ENCODE results near the gene SLC22A23. TPM values are rescaled to one million over a fixed set of nuclear protein-coding genes. Genes with fewer than 3 reads are reported as not detected.
A peak's percentile ranks its signal among the peaks of the same experiment; 100 is the strongest.

The SLC22A23 gene
- total RNA-seq, 1 donor from 2014 or later: 19.2 TPM

DNA sequence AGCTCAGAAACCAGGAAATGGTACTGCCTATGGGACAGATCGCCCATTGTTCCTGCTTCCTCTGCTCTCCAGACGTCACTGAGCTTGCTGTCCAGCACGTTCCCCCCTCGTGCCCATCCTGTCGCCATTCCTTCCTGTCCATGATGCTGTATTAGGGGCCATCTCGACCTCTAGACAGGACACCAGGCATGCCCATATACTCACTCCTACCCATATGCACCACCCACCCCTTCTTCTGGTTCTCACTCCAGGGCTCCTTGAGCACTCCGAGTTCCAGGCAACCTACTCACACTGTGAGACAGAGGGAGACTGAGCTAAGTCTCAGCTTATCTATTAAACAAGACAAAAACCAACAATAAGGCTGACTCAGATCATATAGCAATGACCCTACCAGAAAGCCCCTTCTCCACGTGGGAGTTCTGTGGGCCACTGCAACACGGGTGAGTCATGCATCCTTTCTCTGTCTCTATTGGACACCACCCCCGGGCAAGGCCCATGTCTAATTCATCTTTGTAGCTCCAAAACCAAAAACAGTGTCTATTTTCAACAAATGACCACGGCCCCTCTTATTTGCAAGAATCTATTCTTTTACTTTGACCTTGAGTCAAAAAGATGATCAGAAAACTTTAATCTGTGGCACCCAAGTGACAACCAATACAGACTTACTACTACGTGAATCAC, 132.4 kb downstream of the SLC22A23 start:
- intact Hi-C loops (cut with DNase I): no loop called here
- ATAC-seq (peak; percentile 62), DNase-seq (no peak)
- no peak overlapping the region for H3K4me3 ChIP-seq
- TF ChIP-seq, protein P1, sequence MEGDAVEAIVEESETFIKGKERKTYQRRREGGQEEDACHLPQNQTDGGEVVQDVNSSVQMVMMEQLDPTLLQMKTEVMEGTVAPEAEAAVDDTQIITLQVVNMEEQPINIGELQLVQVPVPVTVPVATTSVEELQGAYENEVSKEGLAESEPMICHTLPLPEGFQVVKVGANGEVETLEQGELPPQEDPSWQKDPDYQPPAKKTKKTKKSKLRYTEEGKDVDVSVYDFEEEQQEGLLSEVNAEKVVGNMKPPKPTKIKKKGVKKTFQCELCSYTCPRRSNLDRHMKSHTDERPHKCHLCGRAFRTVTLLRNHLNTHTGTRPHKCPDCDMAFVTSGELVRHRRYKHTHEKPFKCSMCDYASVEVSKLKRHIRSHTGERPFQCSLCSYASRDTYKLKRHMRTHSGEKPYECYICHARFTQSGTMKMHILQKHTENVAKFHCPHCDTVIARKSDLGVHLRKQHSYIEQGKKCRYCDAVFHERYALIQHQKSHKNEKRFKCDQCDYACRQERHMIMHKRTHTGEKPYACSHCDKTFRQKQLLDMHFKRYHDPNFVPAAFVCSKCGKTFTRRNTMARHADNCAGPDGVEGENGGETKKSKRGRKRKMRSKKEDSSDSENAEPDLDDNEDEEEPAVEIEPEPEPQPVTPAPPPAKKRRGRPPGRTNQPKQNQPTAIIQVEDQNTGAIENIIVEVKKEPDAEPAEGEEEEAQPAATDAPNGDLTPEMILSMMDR (IDR thresholded peaks at IDR 0.05): no peak
- no peaks in the 10 kb centered on the region for H3K36me3 ChIP-seq
- H3K27ac ChIP-seq: peak overlapping the region; percentile 60
- H3K27me3 ChIP-seq: no peaks in the 10 kb centered on the region
- H3K4me1 ChIP-seq: peaks cover 16% of the 10 kb centered on the region
- H3K9me3 ChIP-seq: no peaks in the 10 kb centered on the region

DNA sequence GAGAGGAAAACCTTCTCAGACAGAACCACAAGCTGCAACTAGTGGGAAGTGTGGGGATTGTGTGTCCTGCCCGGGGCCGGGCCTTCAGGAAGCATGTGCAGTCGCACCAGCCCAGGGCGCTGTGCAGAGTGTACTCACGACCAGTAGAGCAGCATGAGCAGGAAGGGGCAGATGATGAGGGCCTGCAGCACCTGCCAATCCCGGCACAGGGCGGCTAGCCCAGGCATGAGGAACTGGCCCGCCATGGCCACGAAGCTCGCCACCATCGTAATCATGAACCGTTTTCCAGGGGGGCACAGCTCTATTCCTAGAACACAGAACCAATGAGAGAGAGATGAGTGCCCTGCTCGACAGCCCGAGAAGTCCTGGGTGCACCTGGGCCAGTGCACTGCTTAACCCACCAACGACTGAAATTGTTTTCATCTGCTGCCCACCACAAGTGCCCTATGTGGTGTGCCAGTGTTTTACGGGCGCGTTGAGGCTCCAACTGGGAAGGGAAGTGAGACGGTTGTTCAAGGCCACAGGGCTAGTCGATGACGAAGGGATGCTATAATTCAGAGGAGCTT, 133.1 kb downstream of the SLC22A23 start:
- peak; percentile 8 for ATAC-seq
- Histone ChIP-seq H3K36me3 (no peaks in the 10 kb centered on the region), H3K27ac (peak overlapping the region; percentile 60), H3K27me3 (no peaks in the 10 kb centered on the region), H3K4me1 (peaks cover 16% of the 10 kb centered on the region), H3K9me3 (no peaks in the 10 kb centered on the region), H3K4me3 (no peak overlapping the region)
- TF ChIP-seq, protein P1 (IDR thresholded peaks at IDR 0.05): no peak
- DNase-seq: no peak
- intact Hi-C loops (cut with DNase I): no loop called here

DNA sequence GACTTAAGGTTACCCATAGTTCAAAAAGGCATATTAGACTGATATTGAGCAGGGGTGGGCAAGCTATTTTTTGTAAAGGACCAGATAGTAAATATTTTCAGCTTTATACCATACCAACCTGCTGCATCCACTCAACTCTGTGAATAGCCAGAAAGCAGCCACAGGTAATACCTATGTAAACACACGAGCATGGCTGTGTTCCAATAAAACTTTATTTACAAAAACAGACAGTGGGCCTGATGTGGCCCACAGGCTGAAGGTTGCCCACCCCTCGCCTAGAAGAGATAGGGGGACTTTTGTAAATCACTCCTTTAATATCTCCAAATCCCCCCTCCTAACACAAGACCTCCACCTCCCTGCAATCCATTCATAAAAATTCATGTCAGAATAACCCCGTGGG, 133.7 kb downstream of the SLC22A23 start:
- no peaks in the 10 kb centered on the region for H3K27me3 ChIP-seq
- DNase-seq (no peak), ATAC-seq (no peak)
- TF ChIP-seq, protein P1 (IDR thresholded peaks at IDR 0.05): no peak
- intact Hi-C loops (cut with DNase I): no loop called here
- peak overlapping the region; percentile 60 for H3K27ac ChIP-seq
- H3K4me3 ChIP-seq: no peak overlapping the region
- H3K36me3 ChIP-seq: no peaks in the 10 kb centered on the region
- H3K4me1 ChIP-seq: peaks cover 20% of the 10 kb centered on the region
- H3K9me3 ChIP-seq: no peaks in the 10 kb centered on the region

DNA sequence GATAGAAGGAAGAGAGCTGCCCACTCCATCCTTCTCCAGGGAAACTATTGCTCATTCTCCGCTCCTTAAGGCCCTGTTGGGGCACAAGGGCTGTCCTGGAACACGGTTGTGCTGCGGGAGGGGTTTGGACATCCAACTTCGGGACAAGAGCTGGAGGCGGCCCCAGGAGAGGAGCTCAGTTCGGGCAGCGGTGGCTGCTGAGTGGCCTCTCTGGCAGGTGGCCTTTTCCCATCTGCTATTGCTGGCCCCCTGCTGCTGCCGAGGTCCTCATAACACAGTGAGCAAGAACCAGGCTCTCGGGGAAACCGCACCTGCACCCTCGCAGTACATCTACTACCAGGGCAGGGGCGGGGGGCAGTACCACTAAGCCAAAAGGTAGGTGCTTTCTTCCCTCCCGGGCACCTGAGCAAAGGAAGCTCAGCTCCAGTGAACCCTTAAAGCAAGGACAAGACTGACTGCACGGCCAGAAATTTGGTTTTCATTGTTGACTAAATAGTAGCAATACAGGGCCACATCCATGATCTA, 134.4 kb downstream of the SLC22A23 start:
- peaks cover 21% of the 10 kb centered on the region for H3K4me1 ChIP-seq
- TF ChIP-seq, protein P1 (IDR thresholded peaks at IDR 0.05): no peak
- no peak overlapping the region for H3K4me3 ChIP-seq
- ATAC-seq (no peak), DNase-seq (no peak)
- no peaks in the 10 kb centered on the region for H3K9me3 ChIP-seq
- no peaks in the 10 kb centered on the region for H3K27me3 ChIP-seq
- intact Hi-C loops (cut with DNase I): no loop called here
- no peaks in the 10 kb centered on the region for H3K36me3 ChIP-seq
- H3K27ac ChIP-seq: no peak overlapping the region

DNA sequence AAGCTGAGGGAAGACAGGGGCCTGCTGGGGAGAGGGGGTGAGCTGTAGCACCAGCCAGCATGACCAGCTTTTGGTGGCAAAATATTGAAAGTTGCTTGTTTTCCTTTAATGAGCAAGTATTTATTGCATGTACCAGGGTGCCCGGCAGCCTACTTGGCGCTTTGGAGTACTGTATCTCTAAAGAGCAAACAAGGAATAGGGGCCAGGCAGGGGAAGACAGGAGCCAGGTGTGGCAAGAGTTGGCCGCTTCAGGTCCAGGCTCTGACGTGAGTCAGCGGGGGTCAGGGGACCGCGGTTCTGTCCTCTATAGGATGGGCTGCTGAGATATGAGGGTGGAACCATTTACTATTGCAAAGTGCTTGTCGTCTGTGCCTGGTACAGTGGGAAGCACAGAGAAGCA, 135.0 kb downstream of the SLC22A23 start:
- no peak overlapping the region for H3K4me3 ChIP-seq
- DNase-seq: no peak
- peaks cover 21% of the 10 kb centered on the region for H3K4me1 ChIP-seq
- no peak for ATAC-seq
- no peaks in the 10 kb centered on the region for H3K27me3 ChIP-seq
- TF ChIP-seq, protein P1 (IDR thresholded peaks at IDR 0.05): no peak
- no peak overlapping the region for H3K27ac ChIP-seq
- H3K9me3 ChIP-seq: no peaks in the 10 kb centered on the region
- intact Hi-C loops (cut with DNase I): no loop called here
- H3K36me3 ChIP-seq: no peaks in the 10 kb centered on the region
